CD1c-positive myeloid dendritic cell (primary cell): ENCODE measurements around the gene SCAF1.

Experiments used
- DNase-seq: peaks from one replicate; pipeline ENCODE4 v3.0.0-alpha.2; 2016; ENCODE audit errors: extremely low spot score

The SCAF1 gene

GRCh38 chr19:49643466-49643865 lies 1.5 kb downstream of the SCAF1 start:
- no peak for DNase-seq

DNA sequence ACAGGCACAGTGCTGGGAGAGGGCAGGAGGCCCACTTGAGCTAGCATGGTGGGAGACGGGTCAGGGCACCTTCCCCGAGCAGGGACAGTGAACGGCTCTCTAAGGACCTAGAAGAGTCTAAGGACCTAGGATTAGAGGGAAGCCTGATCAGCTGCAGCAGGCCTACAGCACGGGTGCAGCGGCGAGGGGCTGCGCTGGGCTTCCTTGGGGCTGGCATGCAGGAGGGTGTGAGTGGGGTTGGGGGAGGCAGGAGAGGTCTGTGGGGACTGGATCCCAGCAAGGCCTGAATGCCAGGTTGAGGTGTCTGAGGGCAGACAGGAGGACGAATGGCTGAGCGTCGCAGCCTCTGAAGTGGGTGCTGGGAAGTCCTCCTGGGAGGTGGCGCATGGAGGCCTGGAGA lies 3.6 kb downstream of the SCAF1 start:
- DNase-seq = no peak

DNA sequence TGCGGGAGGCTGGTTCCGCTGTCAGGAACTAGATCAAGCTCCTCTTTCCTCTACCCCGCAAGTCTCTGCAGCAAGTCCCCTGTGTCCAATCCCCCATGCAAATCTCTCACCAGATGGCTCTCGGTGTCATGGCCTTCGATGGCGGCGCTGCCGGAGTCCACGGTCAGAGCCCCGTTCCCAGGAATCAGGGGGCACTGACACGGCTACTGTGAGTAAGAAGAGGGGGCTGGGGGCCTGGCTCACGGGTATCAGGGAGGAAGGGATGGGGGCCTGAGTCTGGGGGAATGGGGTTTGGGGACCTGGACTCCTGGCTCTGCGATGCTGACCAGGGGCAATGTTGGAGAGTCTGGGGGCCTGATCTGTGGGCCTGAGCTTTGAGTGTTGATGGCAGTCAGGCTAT lies 4.0 kb downstream of the SCAF1 start:
- no peak for DNase-seq

DNA sequence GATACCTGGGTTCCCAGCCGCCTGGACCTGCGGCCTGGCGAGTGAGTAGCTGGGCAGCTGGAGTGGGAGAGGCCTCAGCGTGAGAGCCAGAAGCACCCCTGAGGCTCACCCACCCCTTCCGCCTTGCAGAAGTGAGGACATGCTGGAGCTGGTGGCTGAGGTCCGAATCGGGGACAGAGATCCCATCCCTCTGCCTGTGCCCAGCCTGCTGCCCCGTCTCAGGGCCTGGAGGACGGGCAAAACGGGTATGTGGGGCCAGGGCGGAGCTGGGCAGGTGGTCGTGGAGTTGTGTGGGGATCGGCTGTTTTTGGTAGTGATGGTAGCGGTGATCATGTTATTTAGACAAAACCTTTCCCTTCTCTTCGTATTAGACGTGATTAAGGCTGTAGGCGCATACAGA lies 4.6 kb downstream of the SCAF1 start:
- DNase-seq = no peak

GRCh38 chr19:49651029-49651819 lies 9.2 kb downstream of the SCAF1 start:
- no peak for DNase-seq

GRCh38 chr19:49651820-49652550 lies 10.0 kb downstream of the SCAF1 start:
- DNase-seq = no peak

- DNase-seq = no peak
Observed at GRCh38 chr19:49652551-49653465, 10.8 kb downstream of the SCAF1 start.

DNA sequence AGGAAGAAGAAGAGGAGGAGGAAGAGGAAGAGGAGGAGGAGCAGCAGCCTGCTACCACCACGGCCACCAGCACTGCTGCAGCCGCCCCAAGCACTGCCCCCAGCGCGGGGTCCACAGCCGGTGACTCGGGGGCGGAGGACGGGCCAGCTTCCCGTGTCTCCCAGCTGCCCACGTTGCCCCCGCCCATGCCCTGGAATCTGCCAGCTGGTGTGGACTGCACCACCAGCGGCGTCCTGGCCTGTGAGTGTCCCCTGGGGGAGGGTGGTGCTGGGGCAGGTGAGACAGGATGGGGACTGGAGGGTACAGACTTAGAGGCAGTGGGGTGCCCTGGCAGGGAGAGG lies 11.4 kb downstream of the SCAF1 start:
- no peak for DNase-seq

- no peak for DNase-seq
Observed at GRCh38 chr19:49654581-49654980, 12.6 kb downstream of the SCAF1 start.

DNA sequence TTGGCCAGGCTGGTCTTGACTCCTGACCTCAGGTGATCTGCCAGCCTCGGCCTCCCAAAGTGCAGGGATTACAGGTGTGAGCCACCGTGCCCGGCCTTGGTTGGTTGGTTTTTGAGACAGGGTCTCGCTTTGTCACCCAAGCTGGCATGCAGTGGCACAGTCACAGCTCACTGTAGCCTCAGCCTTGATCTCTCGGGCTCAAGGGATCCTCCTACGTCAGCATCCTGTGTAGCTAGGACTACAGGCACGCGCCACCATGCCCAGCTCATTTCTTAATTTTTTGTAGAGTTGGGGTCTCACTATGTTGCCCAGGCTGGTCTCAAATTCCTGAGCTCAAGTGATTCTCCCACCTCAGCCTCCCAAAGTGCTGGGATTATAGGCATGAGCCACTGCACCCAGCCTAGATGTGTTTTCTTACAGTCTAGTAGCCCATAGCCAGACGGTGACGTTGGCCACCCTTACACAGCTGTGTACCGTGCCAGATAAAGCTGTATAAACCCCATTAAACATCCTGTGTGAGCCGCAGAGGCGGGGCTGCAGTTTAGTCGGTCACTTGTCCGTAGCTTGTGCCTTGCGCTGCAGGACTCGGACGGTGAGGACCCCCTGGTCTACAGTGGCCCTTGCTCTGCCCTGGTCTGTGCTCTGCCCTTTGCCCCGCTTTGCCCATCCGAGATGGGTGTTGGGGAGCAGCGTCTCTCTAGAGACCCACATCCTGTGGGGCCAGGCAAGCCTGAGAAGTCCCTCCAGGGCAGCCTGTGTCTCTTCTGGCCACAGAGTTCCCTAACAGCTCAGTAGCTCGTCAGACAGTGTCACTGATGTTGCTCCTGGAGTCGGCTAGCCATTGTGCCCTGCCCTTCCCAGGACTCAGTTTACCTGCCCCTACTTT lies 13.8 kb downstream of the SCAF1 start:
- DNase-seq = no peak

GRCh38 chr19:49656456-49657109 lies 14.6 kb downstream of the SCAF1 start:
- no peak for DNase-seq

- DNase-seq = no peak
Observed at GRCh38 chr19:49657493-49658138, 15.6 kb downstream of the SCAF1 start.

GRCh38 chr19:49658139-49658517 lies 16.1 kb downstream of the SCAF1 start:
- no peak for DNase-seq

DNA sequence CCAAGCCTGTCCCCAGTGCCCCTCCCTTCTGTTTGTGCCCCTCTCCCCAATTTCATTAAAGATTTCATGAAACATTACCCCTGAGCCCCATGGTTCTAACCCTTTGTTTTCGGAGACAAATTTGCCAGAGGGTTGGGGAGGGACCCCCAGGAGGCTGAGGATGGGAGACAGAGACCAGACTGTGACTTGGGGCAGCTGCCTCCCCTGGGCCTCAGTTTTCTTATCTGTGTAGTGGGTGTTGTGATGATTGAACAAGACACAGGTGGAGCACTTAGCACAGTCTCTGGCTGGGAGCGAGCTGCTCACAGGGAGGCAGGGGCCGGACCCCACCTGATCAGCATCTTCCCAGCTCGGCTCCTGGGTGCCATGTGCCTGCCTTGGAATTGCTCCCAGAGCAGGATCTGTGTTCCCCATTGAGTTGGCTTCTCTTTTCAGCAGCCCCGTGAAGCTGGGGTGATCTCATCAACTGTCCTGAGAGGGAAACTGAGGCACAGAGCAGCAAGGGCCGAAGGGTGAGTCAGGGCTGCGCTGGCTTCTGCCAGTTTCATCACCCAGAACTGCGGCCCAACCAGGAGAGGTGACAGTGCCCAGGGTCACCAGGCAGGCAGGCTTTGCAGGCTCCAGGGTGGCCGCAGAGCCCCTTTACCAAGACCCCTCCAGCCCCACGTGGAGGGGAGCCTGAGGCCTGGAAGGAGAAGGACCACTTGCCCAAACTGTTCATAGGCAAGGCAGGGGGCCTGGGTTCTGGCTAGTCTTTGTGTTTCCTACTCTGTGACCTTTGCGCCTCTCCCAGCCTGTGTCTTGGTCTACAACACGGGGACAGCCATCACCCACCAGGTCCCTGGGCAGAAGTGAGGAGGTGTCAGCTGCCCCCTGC lies 16.8 kb downstream of the SCAF1 start:
- no peak for DNase-seq

DNA sequence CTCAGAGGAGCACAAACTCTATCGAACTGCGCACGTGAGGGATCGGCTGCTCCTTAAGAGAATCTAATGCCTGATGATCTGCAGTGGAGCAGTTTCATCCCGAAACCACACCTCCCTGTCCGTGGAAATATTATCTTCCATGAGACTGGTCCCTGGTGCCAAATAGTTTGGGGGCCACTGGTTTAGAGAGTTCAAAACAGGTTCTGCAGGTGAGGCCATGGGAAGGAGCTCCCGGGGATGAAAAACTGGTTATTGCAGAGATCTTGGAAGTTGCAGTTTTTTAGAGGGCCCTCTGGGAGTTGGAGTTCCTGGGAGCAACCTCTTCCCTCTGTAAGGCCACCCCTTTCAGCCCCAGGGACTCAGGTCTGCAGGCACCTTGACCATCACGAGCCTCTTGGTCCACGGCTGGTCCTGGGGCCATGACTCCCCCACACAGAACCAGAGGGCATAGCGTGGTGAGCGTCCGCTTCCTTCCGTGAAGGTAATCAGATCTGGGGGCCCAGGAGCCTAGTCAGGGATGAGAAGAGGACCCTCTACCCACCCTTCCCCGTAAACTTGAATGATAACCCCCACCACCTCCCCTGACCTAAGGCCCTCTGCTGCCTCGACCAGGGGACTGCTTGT lies 18.4 kb downstream of the SCAF1 start:
- no peak for DNase-seq

DNA sequence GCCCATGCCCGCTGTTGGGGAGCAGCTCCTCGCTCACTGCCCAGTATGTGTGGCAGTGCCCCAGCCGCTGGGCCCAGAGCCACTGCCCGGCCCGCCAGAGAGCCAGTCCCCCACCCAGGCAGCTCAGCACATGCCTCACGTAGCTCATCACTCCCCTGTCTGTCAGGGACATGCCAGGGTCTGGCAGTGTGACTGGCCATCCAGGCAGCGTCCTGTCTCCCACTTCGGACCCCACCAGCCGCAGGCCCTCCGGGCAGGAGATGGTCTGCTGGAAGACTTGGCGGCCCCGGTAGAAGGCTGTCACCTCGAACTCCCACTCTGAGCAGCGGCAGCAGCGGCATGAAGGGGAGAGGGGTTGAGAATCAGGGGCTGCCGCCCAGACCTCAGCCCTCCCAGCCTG lies 20.0 kb downstream of the SCAF1 start:
- DNase-seq = no peak

DNA sequence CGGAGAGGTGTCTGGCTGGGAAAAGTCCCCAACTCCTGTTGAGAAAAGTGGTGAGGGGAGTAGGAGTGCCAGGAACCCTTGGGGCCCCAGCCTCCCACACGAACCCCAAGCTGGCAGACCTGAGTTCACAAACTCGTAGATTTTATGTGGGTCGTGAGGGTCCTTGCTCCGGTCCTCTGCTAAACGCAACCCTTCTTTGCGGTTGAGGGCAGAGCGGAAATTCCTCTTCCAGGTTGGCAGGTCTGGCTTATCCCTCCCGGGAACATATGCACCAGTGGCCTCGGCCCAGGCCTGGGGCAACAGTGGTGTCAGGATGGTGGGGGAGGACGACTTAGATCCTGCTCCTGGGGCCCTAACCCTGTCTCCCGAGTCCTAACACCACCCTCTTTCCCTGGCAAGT lies 21.2 kb downstream of the SCAF1 start:
- DNase-seq = no peak

DNA sequence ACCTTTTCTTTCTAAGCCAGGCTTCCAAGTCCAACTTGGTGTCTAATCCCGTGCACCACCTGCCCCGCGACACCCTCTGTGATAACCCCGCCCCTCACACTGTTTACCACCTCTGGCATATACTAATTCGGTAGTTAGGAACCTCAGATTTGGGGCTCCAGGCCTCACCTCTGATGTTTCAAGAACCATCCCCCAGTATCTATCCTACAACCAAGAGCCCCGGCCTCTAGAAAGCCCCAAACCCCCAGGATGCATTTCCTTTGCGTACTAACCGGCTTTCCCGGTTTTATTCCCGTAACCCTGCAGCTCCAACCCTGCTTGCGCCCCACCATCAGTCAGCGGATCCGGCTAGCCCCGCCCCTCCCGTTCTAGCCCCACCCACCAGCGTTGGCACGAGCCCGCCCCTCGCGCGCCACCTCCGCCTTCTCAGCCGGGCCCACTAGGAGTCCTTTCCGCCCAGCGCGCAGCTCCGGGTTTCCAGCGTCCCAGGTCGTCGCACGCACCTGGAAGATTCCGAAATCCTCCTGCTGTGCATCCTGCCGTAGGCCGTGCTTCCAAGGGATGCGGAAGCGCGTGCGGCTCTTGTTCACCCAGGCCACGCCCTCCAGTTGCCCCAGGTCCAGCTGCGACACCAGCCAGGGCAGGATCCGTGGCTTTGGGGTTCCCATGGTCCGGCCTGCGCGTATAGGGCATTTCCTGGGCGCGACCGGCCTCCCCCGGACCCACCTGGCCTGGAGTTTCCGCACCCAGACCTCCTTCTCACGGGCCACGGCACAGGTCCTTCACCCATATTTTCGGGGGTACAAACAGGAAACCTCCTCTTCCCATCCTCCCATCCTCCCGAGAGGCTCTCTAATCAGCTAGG lies 22.4 kb downstream of the SCAF1 start:
- DNase-seq = peak; percentile 90
